HK-2 (cell line): ENCODE results near the gene PSMB11.

Source experiments
- DNase-seq: peaks from one replicate; pipeline ENCODE4 v3.0.0-alpha.2; 2018; ENCODE audit not compliant: unreplicated experiment

The PSMB11 gene

GRCh38 chr14:23043754-23044153 is 1.7 kb downstream of the PSMB11 start:
- DNase-seq, result no peak

GRCh38 chr14:23044840-23045239 is 2.8 kb downstream of the PSMB11 start:
- no peak for DNase-seq

GRCh38 chr14:23045419-23046357 is 3.7 kb downstream of the PSMB11 start:
- DNase-seq, result no peak

GRCh38 chr14:23047034-23047634 is 5.1 kb downstream of the PSMB11 start:
- DNase-seq, result no peak

- DNase-seq, result no peak
Observed at GRCh38 chr14:23047751-23048693, 6.0 kb downstream of the PSMB11 start.

- no peak for DNase-seq
Observed at GRCh38 chr14:23049011-23049410, 7.0 kb downstream of the PSMB11 start.

- DNase-seq, result no peak
Observed at GRCh38 chr14:23051141-23052057, 9.4 kb downstream of the PSMB11 start.

GRCh38 chr14:23052182-23052623 is 10.2 kb downstream of the PSMB11 start:
- no peak for DNase-seq

GRCh38 chr14:23052671-23053070 is 10.7 kb downstream of the PSMB11 start:
- DNase-seq, result no peak

GRCh38 chr14:23053426-23053825 is 11.4 kb downstream of the PSMB11 start:
- DNase-seq, result no peak

GRCh38 chr14:23054000-23054811 is 12.2 kb downstream of the PSMB11 start:
- no peak for DNase-seq

GRCh38 chr14:23055147-23055550 is 13.1 kb downstream of the PSMB11 start:
- no peak for DNase-seq

GRCh38 chr14:23055621-23056144 is 13.7 kb downstream of the PSMB11 start:
- DNase-seq, result no peak

GRCh38 chr14:23056145-23056955 is 14.3 kb downstream of the PSMB11 start:
- DNase-seq, result peak; percentile 81

- peak; percentile 70 for DNase-seq
Observed at GRCh38 chr14:23056956-23057756, 15.1 kb downstream of the PSMB11 start, which contains the start of gene CDH24. Gene CDH24 (minus strand): TSS chr14:23057520. CDS start chr14:23055733, 1,787 bp downstream.

- DNase-seq, result peak; percentile 92
Observed at GRCh38 chr14:23057757-23058653, 16.0 kb downstream of the PSMB11 start.
